Measurements from ENCODE around the gene ADAM22. TPM values are rescaled to one million over a fixed set of nuclear protein-coding genes. Genes with fewer than 3 reads are reported as not detected.

ADAM22 gene
- total and polyA plus RNA-seq, 3 donors from 2014 or later = 2.9 to 4.4 (median 4.4) TPM

GRCh38 chr7:88239852-88240251 is 305.8 kb downstream of the ADAM22 start:
- TF ChIP-seq CTCF (IDR thresholded peaks at IDR 0.05) (no peak), POLR2A (IDR thresholded peaks at IDR 0.05) (no peak)
- DNase-seq = no peak
- intact Hi-C loops (cut with DNase I; ENCODE audit: low total_unique reads) = no loop called here
- Histone ChIP-seq H3K9me3 (no peaks in the 10 kb centered on the region), H3K4me1 (no peaks in the 10 kb centered on the region), H3K36me3 (ENCODE audit: low read depth, missing control alignments) (no peaks in the 10 kb centered on the region), H3K27ac (no peak overlapping the region), H3K27me3 (no peaks in the 10 kb centered on the region), H3K4me3 (no peak overlapping the region)
- WGBS, 2 donors = 84 to 92% methylated on average over 1 of the region's 1 CpG

- TF ChIP-seq POLR2A (IDR thresholded peaks at IDR 0.05) (no peak), CTCF (IDR thresholded peaks at IDR 0.05) (peak; percentile 73 to 90 (median 83))
- Histone ChIP-seq H3K4me3 (no peak overlapping the region), H3K9me3 (no peaks in the 10 kb centered on the region), H3K4me1 (no peaks in the 10 kb centered on the region), H3K36me3 (ENCODE audit: low read depth, missing control alignments) (no peaks in the 10 kb centered on the region), H3K27me3 (no peaks in the 10 kb centered on the region), H3K27ac (no peak overlapping the region)
- intact Hi-C loops (cut with DNase I; ENCODE audit: low total_unique reads) = no loop called here
- peak; percentile 68 for DNase-seq
- WGBS, 2 donors = 47 to 50% methylated on average over 2 of the region's 2 CpGs
Observed at GRCh38 chr7:88243345-88243909, 309.4 kb downstream of the ADAM22 start.

- TF ChIP-seq POLR2A (IDR thresholded peaks at IDR 0.05) (no peak), CTCF (IDR thresholded peaks at IDR 0.05) (no peak)
- H3K27ac ChIP-seq = no peak overlapping the region
- DNase-seq = no peak
- H3K4me3 ChIP-seq = no peak overlapping the region
- intact Hi-C loops (cut with DNase I; ENCODE audit: low total_unique reads) = no loop called here
- WGBS, 2 donors = 95 to 96% methylated on average over 1 of the region's 1 CpG
- no peaks in the 10 kb centered on the region for H3K9me3 ChIP-seq
- H3K27me3 ChIP-seq = no peaks in the 10 kb centered on the region
- no peaks in the 10 kb centered on the region for H3K4me1 ChIP-seq
- no peaks in the 10 kb centered on the region for H3K36me3 ChIP-seq (ENCODE audit: low read depth, missing control alignments)
Observed at GRCh38 chr7:88244258-88244657, 310.2 kb downstream of the ADAM22 start.

Other genes with a start within 250 kb of the ADAM22 start
- 10 to 100 TPM; 32.0 to 34.0 TPM for gene SLC25A40, start 57.9 kb upstream of the ADAM22 start, total RNA-seq
- 18.0 TPM for gene SLC25A40, start 57.9 kb upstream of the ADAM22 start, polyA plus RNA-seq (ENCODE audit: insufficient read depth, low read depth, low replicate concordance)
- 100 to 1,000 TPM in 1 of 2 donors, 10 to 100 TPM in 1; 72.5 to 106 TPM for gene DBF4, start 57.8 kb upstream of the ADAM22 start, total RNA-seq
- 85.5 TPM for gene DBF4, start 57.8 kb upstream of the ADAM22 start, polyA plus RNA-seq (ENCODE audit: insufficient read depth, low read depth, low replicate concordance)